Ovary (tissue), 9 donors: ENCODE results near the gene GRAMD1B. TPM values are rescaled to one million over a fixed set of nuclear protein-coding genes. Genes with fewer than 3 reads are reported as not detected.

Experiments used
- DNase-seq, 5 donors: peaks; one replicate each; pipeline ENCODE4 v3.0.0-alpha.2; 2019 to 2020
- H3K27ac ChIP-seq, 2 donors: fragments of 200-600 bp; one replicate each; pipeline versions ENCODE4 v1.5.1 to v1.8.0; 2019 to 2022
- H3K27me3 ChIP-seq: fragments of 200-600 bp; one replicate; pipeline ENCODE4 v1.8.0; 2022
- H3K36me3 ChIP-seq: fragments of 200-600 bp; sonication (generic); one replicate; pipeline ENCODE4 v1.5.1; 2019
- H3K4me1 ChIP-seq: one replicate; pipeline ENCODE4 v1.8.1; 2013; ENCODE audit warnings: mild to moderate bottlenecking, moderate library complexity; ENCODE audit not compliant: insufficient read depth
- H3K4me3 ChIP-seq: fragments of 200-600 bp; sonication (generic); one replicate; pipeline ENCODE4 v1.5.1; 2017
- H3K9me3 ChIP-seq, 2 donors: fragments of 200-600 bp in 1 of 2; sonication (generic) in 1 of 2; one replicate each; pipeline versions ENCODE4 v1.5.1 to v1.8.1; 2013 to 2019; ENCODE audit warnings: mild to moderate bottlenecking in 1 of 2, moderate library complexity in 1 of 2
- EP300 ChIP-seq: sonication (generic); formaldehyde crosslinking; IDR thresholded peaks from one replicate; pipeline ENCODE4 v1.6.1; 2017; ENCODE audit warnings: antibody characterized with exemption
- POLR2A ChIP-seq: fragments of 450-650 bp; IDR thresholded peaks from one replicate; pipeline ENCODE4 v1.6.1; 2017; ENCODE audit warnings: antibody characterized with exemption, mild to moderate bottlenecking, moderate library complexity
- WGBS, 3 donors: extraction: QIAGEN DNeasy Blood & Tissue Kit in 1 of 3; methylation state at CpG; one replicate each; pipeline versions ENCODE4 v1.1.5 to v1.1.7; 2013 to 2017; 5-methylcytosine and 5-hydroxymethylcytosine counted together
- intact Hi-C, 4 donors: fragments of 100-400 bp; cut with DNase I; formaldehyde crosslinking; loops; one replicate each; pipeline versions ENCODE4 v1.11.0 to v1.15.1; 2022 to 2023
- polyA plus RNA-seq, 2 donors: library from polyadenylated mRNA; stranded (reverse); fragments of 200-250 nt in 1 of 2; fragments of 350-450 nt in 1 of 2; fragmentation: Illumina TruSeq in 1 of 2; extraction: RNeasy Lipid Tissue Mini Kit (QIAGEN cat#74804) in 1 of 2; gene quantifications; one replicate each; pipeline ENCODE4 v1.2.3, GENCODE V29; 2013 to 2014
- total RNA-seq, 7 donors: library from RNA; depleted of rRNA in 2 of 7; stranded (reverse); fragments of >200 nt in 2 of 7; fragmentation: NEBNext Ultra II Directional in 3 of 7; extraction: Animal tissue kit (Norgen Biotek cat#: 25700) in 3 of 7; gene quantifications; one replicate each; pipeline versions ENCODE4 v1.1.0 to v1.2.4, GENCODE V29; 2016 to 2023
- TF ChIP-seq, protein P1 (sequence below), 3 donors: fragments of 450-650 bp in 2 of 3; fragments of 200-600 bp in 1 of 3; IDR thresholded peaks; one replicate each; pipeline versions ENCODE4 v1.5.1 to v1.8.0; 2016 to 2022; ENCODE audit warnings: antibody characterized with exemption in 3 of 3, mild to moderate bottlenecking in 1 of 3
- donor health status: DM: no; HTN: no; CAD: no; lungs with moderate emphysema.
- donor health status: DM: no; HTN: no; CAD: no.
- donor health status: Bipolar disorder and iron deficiency.
- donor health status: DM: yes; HTN: yes; CAD: no.
- donor health status: DM: no; HTN: no; CAD: no.
- donor health status: DM: yes; HTN: yes; CAD: no.

Gene GRAMD1B
- total and polyA plus RNA-seq, 9 donors, result 10.8 to 185 (median 25.4) TPM

- H3K4me1 ChIP-seq, result no peaks in the 10 kb centered on the region
- H3K27me3 ChIP-seq, result no peaks in the 10 kb centered on the region
- H3K9me3 ChIP-seq, result no peaks in the 10 kb centered on the region
- no peak overlapping the region for H3K4me3 ChIP-seq
- no peaks in the 10 kb centered on the region for H3K36me3 ChIP-seq
- intact Hi-C loops, result no loop called here
- WGBS, 3 donors, result 75 to 91% (median 76%) methylated on average over 5 to 6 of the region's 6 CpGs
- DNase-seq, result no peak
- TF ChIP-seq POLR2A (no peak), EP300 (no peak)
- no peak overlapping the region for H3K27ac ChIP-seq
Measured at GRCh38 chr11:123593570-123593969, 163.5 kb downstream of the GRAMD1B start.

- H3K27me3 ChIP-seq, result no peaks in the 10 kb centered on the region
- no peak for DNase-seq
- 89 to 91% (median 90%) methylated on average over 8 of the region's 8 CpGs for WGBS, 3 donors
- no peaks in the 10 kb centered on the region for H3K36me3 ChIP-seq
- intact Hi-C loops, result no loop called here
- H3K9me3 ChIP-seq, result no peaks in the 10 kb centered on the region
- H3K4me3 ChIP-seq, result no peak overlapping the region
- TF ChIP-seq POLR2A, result no peak
- TF ChIP-seq, protein P1, sequence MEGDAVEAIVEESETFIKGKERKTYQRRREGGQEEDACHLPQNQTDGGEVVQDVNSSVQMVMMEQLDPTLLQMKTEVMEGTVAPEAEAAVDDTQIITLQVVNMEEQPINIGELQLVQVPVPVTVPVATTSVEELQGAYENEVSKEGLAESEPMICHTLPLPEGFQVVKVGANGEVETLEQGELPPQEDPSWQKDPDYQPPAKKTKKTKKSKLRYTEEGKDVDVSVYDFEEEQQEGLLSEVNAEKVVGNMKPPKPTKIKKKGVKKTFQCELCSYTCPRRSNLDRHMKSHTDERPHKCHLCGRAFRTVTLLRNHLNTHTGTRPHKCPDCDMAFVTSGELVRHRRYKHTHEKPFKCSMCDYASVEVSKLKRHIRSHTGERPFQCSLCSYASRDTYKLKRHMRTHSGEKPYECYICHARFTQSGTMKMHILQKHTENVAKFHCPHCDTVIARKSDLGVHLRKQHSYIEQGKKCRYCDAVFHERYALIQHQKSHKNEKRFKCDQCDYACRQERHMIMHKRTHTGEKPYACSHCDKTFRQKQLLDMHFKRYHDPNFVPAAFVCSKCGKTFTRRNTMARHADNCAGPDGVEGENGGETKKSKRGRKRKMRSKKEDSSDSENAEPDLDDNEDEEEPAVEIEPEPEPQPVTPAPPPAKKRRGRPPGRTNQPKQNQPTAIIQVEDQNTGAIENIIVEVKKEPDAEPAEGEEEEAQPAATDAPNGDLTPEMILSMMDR (IDR thresholded peaks at IDR 0.05), result no peak
- no peak for TF ChIP-seq EP300
- H3K27ac ChIP-seq, result no peak overlapping the region
- no peaks in the 10 kb centered on the region for H3K4me1 ChIP-seq
Measured at GRCh38 chr11:123594188-123594901, 164.3 kb downstream of the GRAMD1B start.

GRCh38 chr11:123594921-123595320 is 164.9 kb downstream of the GRAMD1B start:
- no peak for DNase-seq
- intact Hi-C loops, result no loop called here
- Histone ChIP-seq H3K9me3 (no peaks in the 10 kb centered on the region), H3K4me3 (no peak overlapping the region), H3K27me3 (no peaks in the 10 kb centered on the region), H3K4me1 (no peaks in the 10 kb centered on the region), H3K27ac (no peak overlapping the region), H3K36me3 (no peaks in the 10 kb centered on the region)
- WGBS, 3 donors, result 82 to 91% (median 88%) methylated on average over 4 of the region's 4 CpGs
- TF ChIP-seq EP300, result no peak
- no peak for TF ChIP-seq POLR2A
- TF ChIP-seq, protein P1 (IDR thresholded peaks at IDR 0.05), result no peak

DNA sequence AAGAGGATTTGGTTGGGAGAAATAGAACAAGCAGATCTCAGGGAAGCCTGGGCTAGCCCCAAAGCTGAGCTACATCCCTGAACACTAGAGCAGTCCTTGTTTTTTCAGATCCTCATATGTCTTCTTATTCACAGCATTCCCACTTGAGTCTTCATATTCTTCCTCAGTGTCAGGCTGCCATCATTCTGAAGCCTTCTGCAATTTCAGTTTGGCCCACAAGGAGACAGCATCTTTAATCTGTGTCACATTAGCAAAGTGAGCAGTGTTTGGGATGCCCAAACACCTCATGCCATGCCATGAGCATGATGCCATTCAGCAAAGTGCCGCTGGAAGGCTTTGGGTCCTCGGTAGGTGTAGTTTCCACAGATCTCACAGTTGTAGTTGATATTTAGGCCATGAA is 167.8 kb downstream of the GRAMD1B start:
- H3K27ac ChIP-seq, result no peak overlapping the region
- WGBS, 3 donors, result 94 to 99% (median 95%) methylated on average over 2 of the region's 2 CpGs
- H3K4me3 ChIP-seq, result no peak overlapping the region
- DNase-seq, result no peak
- H3K36me3 ChIP-seq, result no peaks in the 10 kb centered on the region
- no peaks in the 10 kb centered on the region for H3K4me1 ChIP-seq
- intact Hi-C loops, result no loop called here
- TF ChIP-seq EP300, result no peak
- TF ChIP-seq POLR2A, result no peak
- TF ChIP-seq, protein P1 (IDR thresholded peaks at IDR 0.05), result no peak
- no peaks in the 10 kb centered on the region for H3K9me3 ChIP-seq
- no peaks in the 10 kb centered on the region for H3K27me3 ChIP-seq

DNA sequence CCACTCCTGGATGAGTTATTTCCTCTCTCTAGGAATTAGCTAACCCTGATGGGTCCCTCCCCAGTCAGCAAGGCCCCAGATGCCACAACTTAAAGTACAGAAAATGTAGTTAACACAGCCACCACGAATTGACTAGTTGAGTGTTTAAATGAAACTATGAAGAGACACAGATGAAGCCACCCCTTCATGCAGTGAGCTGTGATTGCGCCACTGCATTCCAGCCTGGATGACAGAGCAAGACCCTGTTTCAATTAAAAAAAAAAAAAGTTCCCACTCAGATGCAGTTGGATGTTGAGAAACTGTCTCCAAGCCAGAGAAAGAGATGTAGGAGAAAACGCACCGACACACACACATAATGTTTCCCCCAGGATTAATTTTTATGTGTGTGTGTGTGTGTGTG is 171.1 kb downstream of the GRAMD1B start:
- Histone ChIP-seq H3K4me3 (no peak overlapping the region), H3K4me1 (no peaks in the 10 kb centered on the region), H3K9me3 (no peaks in the 10 kb centered on the region), H3K27me3 (no peaks in the 10 kb centered on the region), H3K36me3 (no peaks in the 10 kb centered on the region), H3K27ac (no peak overlapping the region)
- intact Hi-C loops, result no loop called here
- 85 to 95% (median 91%) methylated on average over 4 of the region's 4 CpGs for WGBS, 3 donors
- DNase-seq, result no peak
- TF ChIP-seq, protein P1 (IDR thresholded peaks at IDR 0.05), result no peak
- TF ChIP-seq EP300, result no peak
- no peak for TF ChIP-seq POLR2A
